Adrenal gland (tissue), 12 donors: ENCODE results near the gene ANKRD49. TPM values are rescaled to one million over a fixed set of nuclear protein-coding genes. Genes with fewer than 3 reads are reported as not detected.
A peak's percentile ranks its signal among the peaks of the same experiment; 100 is the strongest.

Experiments used
- DNase-seq, 7 donors: peaks; one replicate each; pipeline ENCODE4 v3.0.0-alpha.2; 2019 to 2020
- H3K27ac ChIP-seq, 5 donors: fragments of 200-600 bp; sonication (generic) in 4 of 5; 1 replicate in 3 of 5; 2 replicates in 2 of 5; pipeline versions ENCODE4 v1.5.1 to v1.8.0; 2016 to 2020; ENCODE audit warnings: mild to moderate bottlenecking in 1 of 5
- H3K27me3 ChIP-seq: fragments of 200-600 bp; 2 replicates; pipeline ENCODE4 v1.8.0; 2021
- H3K36me3 ChIP-seq, 2 donors: fragments of 200-600 bp; replicated peaks in 1 of 2; 1 replicate in 1 of 2; 2 replicates in 1 of 2; pipeline versions ENCODE4 v1.5.1 to v1.8.0; 2018 to 2022
- H3K4me1 ChIP-seq, 2 donors: fragments of 200-600 bp; replicated peaks in 1 of 2; 1 replicate in 1 of 2; 2 replicates in 1 of 2; pipeline versions ENCODE4 v1.5.1 to v1.8.0; 2018 to 2021
- H3K4me3 ChIP-seq, 4 donors: fragments of 200-600 bp; sonication (generic) in 3 of 4; one replicate each; pipeline ENCODE4 v1.5.1; 2016 to 2018
- H3K9me3 ChIP-seq, 3 donors: fragments of 200-600 bp; sonication (generic) in 1 of 3; replicated peaks in 1 of 3; 1 replicate in 2 of 3; 2 replicates in 1 of 3; pipeline versions ENCODE4 v1.5.1 to v1.8.0; 2016 to 2021
- POLR2A ChIP-seq, 2 donors: fragments of 450-650 bp; IDR thresholded peaks; one replicate each; pipeline ENCODE4 v1.6.1; 2017; ENCODE audit warnings: antibody characterized with exemption in 2 of 2, mild to moderate bottlenecking in 2 of 2, moderate library complexity in 1 of 2
- WGBS, 4 donors: extraction: QIAGEN DNeasy Blood & Tissue Kit in 2 of 4; methylation state at CpG; one replicate each; pipeline versions ENCODE4 v1.1.5 to v1.1.7; 2013 to 2017; 5-methylcytosine and 5-hydroxymethylcytosine counted together
- intact Hi-C, 2 donors: fragments of 100-400 bp; cut with DNase I; formaldehyde crosslinking; loops; one replicate each; pipeline versions ENCODE4 v1.14.1 to v1.15.0; 2022 to 2023
- polyA plus RNA-seq, 3 donors: library from polyadenylated mRNA; stranded (reverse); fragments of 200-250 nt in 2 of 3; fragments of 350-450 nt in 1 of 3; fragmentation: Illumina TruSeq in 1 of 3; extraction: RNeasy Lipid Tissue Mini Kit (QIAGEN cat#74804) in 1 of 3; gene quantifications; one replicate each; pipeline ENCODE4 v1.2.3, GENCODE V29; 2013 to 2014
- total RNA-seq, 9 donors: library from RNA; depleted of rRNA in 4 of 9; stranded (reverse); fragments of >200 nt in 4 of 9; fragments of 120-200 nt in 1 of 9; fragmentation: NEBNext Ultra II Directional in 1 of 9; extraction: Animal tissue kit (Norgen Biotek cat#: 25700) in 1 of 9; gene quantifications; one replicate each; pipeline versions ENCODE4 v1.1.0 to v1.2.4, GENCODE V29; 2013 to 2023
- TF ChIP-seq, protein P1 (sequence below), 6 experiments: fragments of 450-650 bp in 4 of 6; fragments of 200-600 bp in 2 of 6; sonication (generic) in 1 of 6; IDR thresholded peaks; 1 replicate in 5 of 6; 2 replicates in 1 of 6; pipeline versions ENCODE4 v1.5.1 to v1.8.0; 2016 to 2021; ENCODE audit warnings: antibody characterized with exemption in 6 of 6, mild to moderate bottlenecking in 2 of 6, moderate library complexity in 1 of 6
- donor health status: healthy with polysubstance abuse.
- donor health status: Bipolar disorder and iron deficiency.
- donor health status: DM: yes; HTN: yes; CAD: no.
- donor health status: DM: no; HTN: no; CAD: no.
- donor health status: DM: no; HTN: no; CAD: no.
- donor health status: DM: yes; HTN: yes; CAD: no.

The ANKRD49 gene
- total and polyA plus RNA-seq, 12 donors: 5.0 to 33.7 (median 12.4) TPM

DNA sequence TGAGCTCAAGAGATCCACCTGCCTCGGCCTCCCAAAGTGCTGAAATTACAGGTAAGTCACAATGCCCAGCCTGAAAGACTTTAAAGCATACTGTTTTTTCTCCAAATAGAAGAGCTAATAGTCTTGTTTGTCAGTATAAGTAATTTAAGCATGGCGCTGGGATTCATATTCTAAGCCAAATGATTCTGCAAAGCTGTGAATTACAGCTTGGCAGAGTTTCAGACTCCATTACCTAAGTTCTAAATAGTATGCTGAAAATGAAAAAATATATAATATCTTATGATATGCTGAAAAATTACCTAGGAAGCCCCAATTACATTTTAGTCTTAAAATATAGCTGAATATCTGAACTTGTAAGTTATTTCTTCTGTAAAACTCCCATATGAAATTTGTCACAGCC is 39.5 kb upstream of the ANKRD49 start:
- Histone ChIP-seq H3K4me3 (no peak overlapping the region), H3K27ac (no peak overlapping the region), H3K9me3 (no peaks in the 10 kb centered on the region), H3K27me3 (no peaks in the 10 kb centered on the region), H3K36me3 (peaks cover 0 to 1% of the 10 kb centered on the region in 2 donors), H3K4me1 (no peaks in the 10 kb centered on the region)
- TF ChIP-seq POLR2A (IDR thresholded peaks at IDR 0.05): no peak
- DNase-seq: no peak
- WGBS, 4 donors: 90 to 100% (median 97%) methylated on average over 2 of the region's 2 CpGs
- intact Hi-C loops: no loop called here

DNA sequence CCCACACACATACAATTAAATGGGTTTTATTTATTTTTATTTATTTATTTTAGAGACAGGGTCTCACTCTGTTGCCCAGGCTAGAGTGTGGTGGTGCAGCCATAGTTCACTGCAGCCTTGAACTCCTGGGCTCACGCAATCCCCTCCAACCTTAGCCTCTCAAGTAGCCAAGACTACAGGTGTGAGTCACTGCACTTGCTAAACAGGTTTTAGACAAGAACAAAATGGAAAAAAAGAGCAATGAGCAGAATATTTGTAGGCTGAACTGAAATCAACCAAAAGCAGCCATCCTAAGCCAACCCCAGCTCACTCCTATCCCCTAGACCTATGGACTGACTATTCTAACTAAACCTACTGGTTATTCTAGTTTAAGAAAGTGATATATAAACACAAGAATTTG is 37.9 kb upstream of the ANKRD49 start:
- H3K36me3 ChIP-seq: peaks cover 0 to 5% of the 10 kb centered on the region in 2 donors
- TF ChIP-seq, protein P1, sequence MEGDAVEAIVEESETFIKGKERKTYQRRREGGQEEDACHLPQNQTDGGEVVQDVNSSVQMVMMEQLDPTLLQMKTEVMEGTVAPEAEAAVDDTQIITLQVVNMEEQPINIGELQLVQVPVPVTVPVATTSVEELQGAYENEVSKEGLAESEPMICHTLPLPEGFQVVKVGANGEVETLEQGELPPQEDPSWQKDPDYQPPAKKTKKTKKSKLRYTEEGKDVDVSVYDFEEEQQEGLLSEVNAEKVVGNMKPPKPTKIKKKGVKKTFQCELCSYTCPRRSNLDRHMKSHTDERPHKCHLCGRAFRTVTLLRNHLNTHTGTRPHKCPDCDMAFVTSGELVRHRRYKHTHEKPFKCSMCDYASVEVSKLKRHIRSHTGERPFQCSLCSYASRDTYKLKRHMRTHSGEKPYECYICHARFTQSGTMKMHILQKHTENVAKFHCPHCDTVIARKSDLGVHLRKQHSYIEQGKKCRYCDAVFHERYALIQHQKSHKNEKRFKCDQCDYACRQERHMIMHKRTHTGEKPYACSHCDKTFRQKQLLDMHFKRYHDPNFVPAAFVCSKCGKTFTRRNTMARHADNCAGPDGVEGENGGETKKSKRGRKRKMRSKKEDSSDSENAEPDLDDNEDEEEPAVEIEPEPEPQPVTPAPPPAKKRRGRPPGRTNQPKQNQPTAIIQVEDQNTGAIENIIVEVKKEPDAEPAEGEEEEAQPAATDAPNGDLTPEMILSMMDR (IDR thresholded peaks at IDR 0.05): no peak
- no peak for TF ChIP-seq POLR2A (IDR thresholded peaks at IDR 0.05)

DNA sequence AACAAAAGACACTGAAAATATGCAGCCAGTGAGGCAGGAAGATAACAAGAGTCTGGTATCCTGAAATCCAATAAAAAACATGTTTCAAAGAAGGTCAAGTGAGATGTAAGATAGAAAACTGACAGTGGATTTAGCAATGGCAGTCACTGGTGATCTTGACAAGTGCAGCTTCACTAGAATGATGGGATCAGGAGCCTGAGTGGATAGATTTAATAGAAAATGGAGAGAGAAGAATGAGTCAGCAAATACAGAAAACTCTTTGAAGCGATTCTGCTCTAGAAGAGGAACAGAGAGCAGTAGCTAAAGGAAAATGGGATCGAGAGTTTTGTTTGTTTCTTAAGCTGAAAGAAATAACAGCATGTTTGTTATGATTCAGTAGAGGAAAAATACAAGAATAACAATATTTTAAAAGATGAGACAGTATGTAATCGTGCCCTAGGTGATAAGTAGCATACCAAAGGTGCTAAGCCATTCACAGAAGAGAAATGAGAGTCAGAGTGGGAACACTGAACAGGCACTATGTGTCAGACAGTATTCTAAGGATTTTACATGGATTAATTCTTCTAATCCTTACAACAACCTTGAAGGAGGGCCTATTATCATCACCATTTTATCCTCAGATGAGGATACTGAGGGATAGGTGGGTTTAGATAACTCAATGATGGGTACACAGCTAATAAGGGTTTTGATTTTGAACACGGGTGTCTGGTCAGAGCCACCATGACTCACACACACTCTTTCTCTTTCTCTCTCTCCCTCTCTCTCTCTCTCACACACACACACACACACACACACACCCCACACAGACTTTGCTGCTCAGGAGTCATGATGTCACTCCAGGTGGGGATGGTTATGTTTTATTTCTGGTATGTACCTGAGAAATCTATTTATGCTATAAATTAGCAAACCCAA is 36.4 kb upstream of the ANKRD49 start:
- Histone ChIP-seq H3K27me3 (no peaks in the 10 kb centered on the region), H3K4me3 (no peak overlapping the region), H3K36me3 (peaks cover 0 to 5% of the 10 kb centered on the region in 2 donors), H3K9me3 (no peaks in the 10 kb centered on the region), H3K27ac (no peak overlapping the region), H3K4me1 (no peaks in the 10 kb centered on the region)
- TF ChIP-seq POLR2A (IDR thresholded peaks at IDR 0.05): no peak
- TF ChIP-seq, protein P1 (IDR thresholded peaks at IDR 0.05): no peak
- intact Hi-C loops: no loop called here
- 77 to 86% (median 79%) methylated on average over 4 of the region's 4 CpGs for WGBS, 4 donors
- DNase-seq: no peak

More for the DNA sequence above, 37.9 kb upstream of the ANKRD49 start:
- no peak overlapping the region for H3K27ac ChIP-seq
- peak in 2 of 7 donors; percentile 2 to 27 for DNase-seq
- intact Hi-C loops: no loop called here
- H3K9me3 ChIP-seq: no peaks in the 10 kb centered on the region
- H3K27me3 ChIP-seq: no peaks in the 10 kb centered on the region
- WGBS, 4 donors: 47 to 82% (median 74%) methylated on average over 1 of the region's 1 CpG
- no peak overlapping the region for H3K4me3 ChIP-seq
- H3K4me1 ChIP-seq: no peaks in the 10 kb centered on the region

DNA sequence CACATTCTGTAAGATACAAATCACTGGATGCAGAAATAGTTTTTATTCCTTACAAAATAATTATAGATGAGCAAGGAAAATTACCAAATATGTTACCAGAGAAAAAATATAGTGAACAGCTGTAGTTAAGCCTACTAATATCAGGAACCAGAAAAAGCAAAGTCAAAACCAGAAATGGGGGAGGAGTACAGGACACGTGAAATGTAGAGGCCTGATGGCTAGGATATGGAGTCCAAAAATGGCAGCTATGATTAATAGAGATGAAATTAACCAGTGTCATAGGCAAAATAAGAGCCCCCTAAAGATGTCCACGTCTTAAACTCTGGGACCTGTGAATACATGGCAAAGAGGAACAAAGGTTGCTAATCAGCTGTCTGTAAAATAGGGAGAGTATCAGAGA is 34.2 kb upstream of the ANKRD49 start:
- intact Hi-C loops: no loop called here
- 87 to 96% (median 92%) methylated on average over 2 of the region's 2 CpGs for WGBS, 4 donors
- H3K27me3 ChIP-seq: no peaks in the 10 kb centered on the region

More for the DNA sequence above, 34.2 kb upstream of the ANKRD49 start:
- Histone ChIP-seq H3K9me3 (no peaks in the 10 kb centered on the region), H3K4me3 (no peak overlapping the region), H3K4me1 (no peaks in the 10 kb centered on the region), H3K36me3 (peaks cover 0 to 5% of the 10 kb centered on the region in 2 donors), H3K27ac (no peak overlapping the region)
- no peak for DNase-seq
- no peak for TF ChIP-seq POLR2A (IDR thresholded peaks at IDR 0.05)
- TF ChIP-seq, protein P1 (IDR thresholded peaks at IDR 0.05): no peak
